ENCODE results near the gene CCDC12. TPM values are rescaled to one million over a fixed set of nuclear protein-coding genes. Genes with fewer than 3 reads are reported as not detected.

CCDC12 gene
- total RNA-seq, 1 donor from 2014 or later, result 60.3 TPM

DNA sequence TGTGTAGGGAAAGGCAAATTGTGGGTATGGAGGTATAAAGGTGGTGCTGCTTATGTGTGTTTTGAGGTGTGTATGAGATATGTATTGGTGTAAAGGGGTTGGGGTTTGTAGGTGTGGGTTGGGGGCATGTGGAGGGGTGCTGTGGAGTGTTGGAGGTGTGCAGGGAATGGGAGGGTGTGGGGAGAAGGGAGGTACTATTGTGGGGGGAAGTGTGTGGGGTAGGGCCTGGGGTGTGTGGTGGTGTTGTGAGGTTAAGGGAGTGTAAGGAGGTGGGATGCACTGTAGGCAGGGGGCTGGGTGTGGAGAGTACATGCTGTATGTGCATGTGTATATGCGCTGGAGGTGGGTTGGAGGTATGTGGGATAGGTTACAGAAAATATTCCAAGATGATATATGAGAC is 15.7 kb downstream of the CCDC12 start:
- H3K4me3 ChIP-seq (ENCODE audit: low read depth, low read length), result no peak overlapping the region
- DNase-seq (ENCODE audit: low read depth), result no peak
- TF ChIP-seq, protein P1, sequence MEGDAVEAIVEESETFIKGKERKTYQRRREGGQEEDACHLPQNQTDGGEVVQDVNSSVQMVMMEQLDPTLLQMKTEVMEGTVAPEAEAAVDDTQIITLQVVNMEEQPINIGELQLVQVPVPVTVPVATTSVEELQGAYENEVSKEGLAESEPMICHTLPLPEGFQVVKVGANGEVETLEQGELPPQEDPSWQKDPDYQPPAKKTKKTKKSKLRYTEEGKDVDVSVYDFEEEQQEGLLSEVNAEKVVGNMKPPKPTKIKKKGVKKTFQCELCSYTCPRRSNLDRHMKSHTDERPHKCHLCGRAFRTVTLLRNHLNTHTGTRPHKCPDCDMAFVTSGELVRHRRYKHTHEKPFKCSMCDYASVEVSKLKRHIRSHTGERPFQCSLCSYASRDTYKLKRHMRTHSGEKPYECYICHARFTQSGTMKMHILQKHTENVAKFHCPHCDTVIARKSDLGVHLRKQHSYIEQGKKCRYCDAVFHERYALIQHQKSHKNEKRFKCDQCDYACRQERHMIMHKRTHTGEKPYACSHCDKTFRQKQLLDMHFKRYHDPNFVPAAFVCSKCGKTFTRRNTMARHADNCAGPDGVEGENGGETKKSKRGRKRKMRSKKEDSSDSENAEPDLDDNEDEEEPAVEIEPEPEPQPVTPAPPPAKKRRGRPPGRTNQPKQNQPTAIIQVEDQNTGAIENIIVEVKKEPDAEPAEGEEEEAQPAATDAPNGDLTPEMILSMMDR (conservative IDR thresholded peaks at IDR 0.05; ENCODE audit: low read depth, low read length), result no peak

DNA sequence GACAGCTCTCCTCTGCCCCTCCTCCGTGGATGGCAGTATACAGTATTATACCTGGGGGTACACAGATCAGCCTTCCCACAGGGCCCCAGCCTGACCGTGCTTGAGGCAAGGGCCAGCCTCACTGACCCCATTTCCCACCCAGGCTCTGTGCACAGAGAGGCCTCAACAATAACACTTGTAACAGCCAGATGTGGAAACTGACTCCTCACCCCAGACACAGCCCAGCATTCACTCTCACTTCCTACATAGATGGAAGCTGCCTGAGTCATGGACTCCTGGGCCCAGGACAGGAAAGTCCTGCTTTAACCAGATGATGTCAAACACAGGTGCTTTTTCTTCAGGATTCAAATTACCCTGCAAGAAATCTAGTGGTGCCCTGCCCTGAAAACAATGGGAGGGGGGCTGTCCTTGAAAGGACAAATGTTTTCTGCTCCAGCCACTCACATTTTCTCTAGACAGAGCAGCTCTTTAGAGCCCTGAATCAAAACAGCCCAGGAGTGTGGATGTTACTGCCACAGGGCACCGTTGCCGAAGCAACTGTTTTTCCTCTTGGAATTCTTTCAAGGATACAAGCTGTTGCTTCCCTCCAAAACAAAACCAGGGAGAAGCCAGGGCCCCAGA is 16.4 kb downstream of the CCDC12 start:
- no peak for DNase-seq (ENCODE audit: low read depth)
- TF ChIP-seq, protein P1 (conservative IDR thresholded peaks at IDR 0.05; ENCODE audit: low read depth, low read length), result no peak
- H3K4me3 ChIP-seq (ENCODE audit: low read depth, low read length), result no peak overlapping the region

DNA sequence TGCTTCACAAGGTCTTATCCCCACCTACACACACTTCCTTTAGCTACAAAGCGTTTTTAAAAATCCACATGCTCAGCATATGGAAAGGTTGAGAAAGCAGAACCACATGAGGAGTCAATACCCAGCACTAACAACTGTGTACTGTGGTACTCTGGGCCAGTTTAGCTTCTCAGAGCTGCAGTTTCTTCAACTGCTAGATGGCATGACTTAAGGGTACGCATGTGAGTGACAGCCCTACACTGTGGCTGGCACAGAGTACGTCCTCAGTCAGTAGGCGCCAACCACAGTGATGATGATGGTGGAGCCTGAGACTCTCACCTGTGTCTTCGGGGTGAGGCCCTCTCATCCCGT is 17.4 kb downstream of the CCDC12 start:
- no peak overlapping the region for H3K4me3 ChIP-seq (ENCODE audit: low read depth, low read length)
- TF ChIP-seq, protein P1 (conservative IDR thresholded peaks at IDR 0.05; ENCODE audit: low read depth, low read length), result no peak

DNA sequence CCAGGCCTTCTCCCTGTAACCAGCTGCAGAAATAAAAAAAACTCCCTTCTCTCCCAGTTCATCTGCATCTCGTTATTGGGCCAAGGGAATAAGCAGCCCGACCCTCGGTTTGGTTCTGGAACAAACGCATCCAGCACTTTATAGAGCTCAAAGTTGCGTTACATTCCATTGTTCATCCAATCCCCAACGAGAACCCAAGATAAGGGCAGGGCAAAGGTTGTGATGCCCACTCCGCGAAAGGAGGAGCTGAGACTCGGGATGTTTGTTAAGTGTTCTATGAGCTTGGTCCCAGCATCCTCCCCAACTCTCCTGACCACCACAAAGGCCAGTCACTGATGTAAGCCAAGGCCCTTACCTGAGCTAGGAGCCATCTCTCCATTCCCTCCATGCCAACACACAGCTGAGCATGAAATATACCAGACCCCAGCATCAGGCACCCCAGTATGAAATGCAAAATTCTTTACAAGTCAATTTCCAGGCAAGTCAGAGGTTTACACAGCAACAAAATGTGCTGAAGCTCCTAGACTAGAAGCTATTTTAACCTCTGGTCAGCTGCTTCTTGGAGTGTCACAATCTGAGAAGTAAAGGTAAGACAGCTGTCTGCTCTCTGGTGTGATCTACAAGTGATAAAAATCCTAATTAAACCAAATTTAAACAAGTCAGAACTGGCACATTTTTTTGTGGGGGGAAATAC is 17.9 kb downstream of the CCDC12 start:
- H3K4me3 ChIP-seq (ENCODE audit: low read depth, low read length), result no peak overlapping the region
- DNase-seq (ENCODE audit: low read depth), result no peak
- TF ChIP-seq, protein P1 (conservative IDR thresholded peaks at IDR 0.05; ENCODE audit: low read depth, low read length), result no peak

More for the DNA sequence above, 17.4 kb downstream of the CCDC12 start:
- DNase-seq (ENCODE audit: low read depth), result no peak

DNA sequence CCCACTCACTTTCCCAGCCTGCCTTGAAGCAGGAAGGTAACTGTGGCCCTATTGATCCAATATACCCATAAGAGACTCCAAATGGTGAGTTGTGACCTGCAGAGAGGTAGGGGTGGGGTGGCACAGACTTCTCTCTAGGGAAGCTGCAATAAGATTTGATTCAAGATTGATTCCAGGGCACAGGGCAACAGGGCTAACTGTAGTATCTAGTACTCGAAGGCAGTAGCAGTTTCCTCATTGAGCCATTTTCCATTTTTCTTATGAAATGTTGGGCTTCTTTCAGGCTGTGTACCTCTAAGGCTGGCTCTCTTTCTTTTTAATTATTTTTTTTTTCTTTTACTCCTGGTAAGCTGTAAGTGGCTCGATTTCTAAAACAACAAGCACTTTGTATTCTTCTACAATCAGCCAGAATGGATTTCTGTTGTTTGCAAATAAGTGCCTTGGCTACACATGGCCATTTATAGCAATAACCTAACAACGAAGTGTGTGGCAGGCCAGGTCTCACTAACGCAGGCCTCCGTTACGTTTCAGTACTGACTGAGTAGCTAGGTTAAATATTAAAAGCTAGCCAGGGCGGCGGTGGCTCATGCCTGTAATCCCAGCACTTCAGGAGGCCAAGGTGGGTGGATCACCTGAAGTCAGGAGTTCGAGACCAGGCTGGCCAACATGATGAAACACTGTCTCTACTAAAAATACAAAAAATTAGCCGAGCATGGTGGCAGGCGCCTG is 19.3 kb downstream of the CCDC12 start:
- no peak overlapping the region for H3K4me3 ChIP-seq (ENCODE audit: low read depth, low read length)
- TF ChIP-seq, protein P1 (conservative IDR thresholded peaks at IDR 0.05; ENCODE audit: low read depth, low read length), result no peak
- no peak for DNase-seq (ENCODE audit: low read depth)

DNA sequence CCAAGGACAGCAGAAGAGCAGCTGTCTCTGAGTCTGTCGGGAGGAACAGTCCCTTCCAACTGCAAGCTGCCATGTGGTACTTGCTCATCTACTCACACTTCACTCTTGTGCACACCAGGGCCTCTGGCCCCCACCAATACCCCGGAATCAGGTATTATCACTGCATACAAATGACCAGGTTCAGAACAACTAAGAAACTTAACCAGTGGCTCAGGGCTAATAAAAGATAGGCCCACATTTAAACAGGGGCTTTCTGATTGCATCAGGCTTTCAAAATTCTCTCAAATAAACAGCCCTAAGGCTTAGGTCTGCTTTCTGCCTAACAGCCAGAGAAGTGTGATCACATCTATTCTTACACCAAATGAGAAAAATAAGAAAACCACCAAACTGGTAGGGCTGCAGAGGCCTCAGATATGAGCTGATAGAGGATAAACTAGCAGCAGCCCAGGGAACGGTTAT is 20.7 kb downstream of the CCDC12 start:
- no peak overlapping the region for H3K4me3 ChIP-seq (ENCODE audit: low read depth, low read length)
- TF ChIP-seq, protein P1 (conservative IDR thresholded peaks at IDR 0.05; ENCODE audit: low read depth, low read length), result no peak
- DNase-seq (ENCODE audit: low read depth), result no peak
